ENCODE data around the gene SLC38A9. TPM values are rescaled to one million over a fixed set of nuclear protein-coding genes. Genes with fewer than 3 reads are reported as not detected.
A peak's percentile ranks its signal among the peaks of the same experiment; 100 is the strongest.

SLC38A9 gene
- total and polyA plus RNA-seq, 2 of the 8 experiments (the other 6 are each of a cell fraction or from before 2014, with no cell fraction given), result 29.2 to 43.7 TPM

DNA sequence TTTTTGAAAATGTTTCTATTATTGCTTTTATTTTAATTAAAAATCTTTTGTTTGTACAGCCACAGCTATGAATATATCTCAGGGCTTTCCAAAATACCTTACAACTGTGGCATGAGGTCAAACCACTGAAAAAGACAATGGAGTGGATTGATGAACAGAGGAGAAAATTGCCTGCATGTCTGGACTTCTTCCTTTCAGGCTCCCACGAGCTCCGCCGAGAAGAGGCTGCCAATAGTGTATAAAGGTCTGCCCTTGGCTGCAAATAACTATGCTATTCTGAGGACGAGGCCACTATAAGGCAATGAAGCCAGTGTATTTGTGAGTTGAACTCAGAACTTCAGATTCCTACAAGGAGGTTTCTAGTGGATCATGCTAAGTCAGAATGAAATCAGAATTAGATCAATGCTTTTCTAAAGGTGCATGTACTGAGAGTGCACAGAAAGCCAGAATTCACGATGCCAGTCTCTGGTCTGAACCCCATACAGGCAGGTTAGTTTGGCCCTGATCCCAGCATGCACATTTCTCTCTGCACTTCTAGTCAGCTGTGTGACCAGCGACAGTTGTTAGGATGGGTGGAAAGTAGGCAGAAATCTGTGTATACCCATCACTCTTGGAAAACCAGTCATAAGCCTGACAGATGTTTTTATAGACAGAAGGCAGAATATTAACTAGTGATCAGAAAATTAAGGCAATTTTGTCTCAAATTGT lies 134.6 kb downstream of the SLC38A9 start:
- peak overlapping the region; percentile 88 for H2BK20ac ChIP-seq (ENCODE audit: low read length)
- no peaks in the 10 kb centered on the region for H3K9me3 ChIP-seq (ENCODE audit: insufficient read depth in 2 of 2, low read depth in 1 of 2, low read length in 1 of 2)
- H3K4ac ChIP-seq (replicated peaks; ENCODE audit: insufficient read length, low read depth, low read length), result peak overlapping the region; percentile 94
- no peak overlapping the region for H3K4me2 ChIP-seq (ENCODE audit: insufficient read depth in 1 of 2, low read depth in 2 of 2, low read length in 2 of 2)
- no peak overlapping the region for H3K4me3 ChIP-seq (ENCODE audit: extremely low read depth in 1 of 4, insufficient read depth in 2 of 4, low read depth in 3 of 4, low read length in 4 of 4)
- WGBS, 2 experiments (ENCODE audit: extremely low coverage in 1 of 2, insufficient coverage in 1 of 2, insufficient read length in 1 of 2, insufficient replicate concordance in 2 of 2, low coverage in 1 of 2, low lambda C conversion rate in 2 of 2, missing lambda C conversion rate in 1 of 2), result 94% methylated on average over 6 of the region's 6 CpGs; no CpG with 5 or more reads in 1 of the 2 experiments
- TF ChIP-seq YY1 (IDR thresholded peaks at IDR 0.05; ENCODE audit: low read depth, low read length) (no peak), POU5F1 (IDR thresholded peaks at IDR 0.05; ENCODE audit: low read depth, low read length) (no peak), CTBP2 (IDR thresholded peaks at IDR 0.05; ENCODE audit: borderline replicate concordance, insufficient read depth, insufficient read length, low read length) (no peak), RAD21 (IDR thresholded peaks at IDR 0.05 in 1 of 2, conservative IDR thresholded peaks at IDR 0.05 in 1 of 2; ENCODE audit: low read depth in 2 of 2, low read length in 2 of 2) (no peak), SUZ12 (IDR thresholded peaks at IDR 0.05; ENCODE audit: low read length) (no peak), BRCA1 (IDR thresholded peaks at IDR 0.05; ENCODE audit: low read depth, low read length) (no peak), JUND (IDR thresholded peaks at IDR 0.05; ENCODE audit: low read length) (no peak), POLR2A (IDR thresholded peaks at IDR 0.05; ENCODE audit: control extremely low read depth in 1 of 2, low read depth in 2 of 2, low read length in 2 of 2) (no peak)
- TF ChIP-seq, protein P1, sequence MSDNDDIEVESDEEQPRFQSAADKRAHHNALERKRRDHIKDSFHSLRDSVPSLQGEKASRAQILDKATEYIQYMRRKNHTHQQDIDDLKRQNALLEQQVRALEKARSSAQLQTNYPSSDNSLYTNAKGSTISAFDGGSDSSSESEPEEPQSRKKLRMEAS (IDR thresholded peaks at IDR 0.05), result no peak
- no peak overlapping the region for H3K56ac ChIP-seq (replicated peaks; ENCODE audit: insufficient read length, low read depth, low read length)
- H3K14ac ChIP-seq (ENCODE audit: insufficient read length), result no peak overlapping the region
- no peaks in the 10 kb centered on the region for H3K27me3 ChIP-seq (replicated peaks in 1 of 4; ENCODE audit: control insufficient read depth in 3 of 4, extremely low read depth in 1 of 4, insufficient read depth in 3 of 4, low read length in 3 of 4)
- FAIRE-seq (no peak), DNase-seq (ENCODE audit: low read depth in 1 of 2, low spot score in 2 of 2) (peak in 1 of 2 experiments; percentile 34)
- H4K91ac ChIP-seq (replicated peaks; ENCODE audit: insufficient read length, low read length), result peak overlapping the region; percentile 8
- no peaks in the 10 kb centered on the region for H3K23me2 ChIP-seq (ENCODE audit: low read depth, low read length)
- no peak overlapping the region; the same call in 1 of the 2 replicates for H2BK5ac ChIP-seq (ENCODE audit: low read depth, low read length)
- no peaks in the 10 kb centered on the region for H3K79me1 ChIP-seq (ENCODE audit: low read depth, low read length)
- H2BK120ac ChIP-seq (replicated peaks; ENCODE audit: low read depth, low read length), result peak overlapping the region; percentile 25
- H3K4me1 ChIP-seq (replicated peaks in 1 of 4; ENCODE audit: control insufficient read depth in 3 of 4, insufficient read depth in 4 of 4, low read length in 3 of 4), result peaks cover 0 to 6% (median 3%) of the 10 kb centered on the region in 4 experiments; a peak in 3 of 7 replicates
- no peak overlapping the region for H4K5ac ChIP-seq (ENCODE audit: insufficient read length, low read depth, low read length)
- H3K36me3 ChIP-seq (ENCODE audit: control insufficient read depth in 2 of 4, insufficient read depth in 4 of 4, low read length in 3 of 4), result no peaks in the 10 kb centered on the region
- H3K27ac ChIP-seq (ENCODE audit: low read depth, low read length), result no peak overlapping the region
- no peak overlapping the region for H3K23ac ChIP-seq (ENCODE audit: insufficient read length)
- peak overlapping the region; percentile 20; the same call in 1 of the 2 replicates for H3K18ac ChIP-seq (ENCODE audit: extremely low read depth, low read length)
- ChIA-PET CTCF (ENCODE audit: partially characterized antibody) (no interaction called here), POLR2A (ENCODE audit: partially characterized antibody) (no interaction called here)
- H3K9ac ChIP-seq (replicated peaks in 1 of 4; ENCODE audit: extremely low read depth in 1 of 4, low read depth in 3 of 4, low read length in 3 of 4), result no peak overlapping the region
- no peaks in the 10 kb centered on the region for H4K20me1 ChIP-seq (replicated peaks in 1 of 2; ENCODE audit: control insufficient read depth in 1 of 2, insufficient read depth in 2 of 2, low read length in 2 of 2)
- peak overlapping the region; percentile 60; the same call in 1 of the 2 replicates for H2BK12ac ChIP-seq (ENCODE audit: low read depth, low read length)
- no peaks in the 10 kb centered on the region for H3K79me2 ChIP-seq (ENCODE audit: control insufficient read depth in 1 of 2, insufficient read depth in 2 of 2, low read length in 2 of 2)
- H2AK5ac ChIP-seq (ENCODE audit: low read depth, low read length), result no peak overlapping the region
- H4K8ac ChIP-seq (ENCODE audit: extremely low read depth, insufficient read depth, low read length), result no peak overlapping the region
- H2BK15ac ChIP-seq (ENCODE audit: low read length), result 0 out of 2 replicates have a peak overlapping the region, but pooled peaks have one; percentile 85
- H2AFZ ChIP-seq (ENCODE audit: low read length), result no peak overlapping the region

All from H1 (cell line).